HG02973 (cell line): ENCODE data around the gene WDR45.

Experiments
- ATAC-seq: cut with Tn5 transposase; IDR thresholded peaks from one replicate; pipeline ENCODE4 v1.9.1; 2021; ENCODE audit warnings: moderate library complexity; ENCODE audit not compliant: unreplicated experiment

Gene WDR45

GRCh38 chrX:49053223-49054072, 26.2 kb downstream of the WDR45 start:
- no peak for ATAC-seq

GRCh38 chrX:49043987-49044281, 35.8 kb downstream of the WDR45 start:
- no peak for ATAC-seq

- peak; percentile 87 for ATAC-seq
These were observed 36.3 kb downstream of the WDR45 start, which contains the start of gene TFE3 for GRCh38 chrX:49043220-49043986. Gene TFE3, minus strand, starts transcription at chrX:49043357. Its CDS starts 131 bp downstream, at chrX:49043226.

- peak; percentile 5 for ATAC-seq
These were observed 37.0 kb downstream of the WDR45 start for GRCh38 chrX:49042581-49043219.

- ATAC-seq: no peak
These were observed 37.7 kb downstream of the WDR45 start for GRCh38 chrX:49041744-49042580.

- no peak for ATAC-seq
These were observed 39.2 kb downstream of the WDR45 start for GRCh38 chrX:49040376-49040955.

- no peak for ATAC-seq
These were observed 39.9 kb downstream of the WDR45 start for GRCh38 chrX:49039598-49040375.

- ATAC-seq: no peak
These were observed 41.7 kb downstream of the WDR45 start for GRCh38 chrX:49037883-49038475.

GRCh38 chrX:49030283-49030682, 49.4 kb downstream of the WDR45 start:
- ATAC-seq: no peak

- no peak for ATAC-seq
These were observed 49.8 kb downstream of the WDR45 start for GRCh38 chrX:49029876-49030275.
